OCI-LY1 (cell line): ENCODE results near the gene COA3.

ENCODE experiments used
- CTCF ChIP-seq: fragments of 200-600 bp; sonication (generic), shearing (Covaris generic); IDR thresholded peaks from 2 replicates; pipeline ENCODE4 v1.5.1; 2017; ENCODE audit warnings: mild to moderate bottlenecking, antibody characterized with exemption, low read length, moderate library complexity, mixed read lengths
- EZH2 ChIP-seq: fragments of 200-600 bp; sonication (generic), shearing (Covaris generic); IDR thresholded peaks from 2 replicates; pipeline ENCODE4 v1.8.0; 2017; ENCODE audit warnings: borderline replicate concordance, mixed run types, mild to moderate bottlenecking, antibody characterized with exemption, low read length, moderate library complexity, mixed read lengths

- no peak for TF ChIP-seq EZH2
- TF ChIP-seq CTCF, result no peak
These were observed 49.4 kb downstream of the COA3 start for GRCh38 chr17:42748908-42749798.
